HepG2 (cell line): ENCODE results near the gene BPIFB6. TPM values are rescaled to one million over a fixed set of nuclear protein-coding genes. Genes with fewer than 3 reads are reported as not detected.
A peak's percentile ranks its signal among the peaks of the same experiment; 100 is the strongest.

ENCODE experiments used
- ATAC-seq: fragments of 200-7000 bp; cut with Tn5 transposase; 3 replicates; pipeline ENCODE4 v1.9.1; 2020; ENCODE audit warnings: mild to moderate bottlenecking, moderate library complexity
- BruUV-seq: library from RNA; stranded (reverse); fragments of 400-500 nt; replicated peaks from 2 replicates; lab custom pipeline; 2021; lab: Mats Ljungman, UMichigan
- CTCF ChIA-PET: fragments of 300-600 bp; formaldehyde crosslinking; extraction: SDS; loops from one replicate; lab custom pipeline; 2021; ENCODE audit warnings: low total read pairs, inconsistent platforms, low intra/inter-chr PET ratio; lab: Yijun Ruan, JAX
- POLR2A ChIA-PET: fragments of 350-600 bp; sonication (Branson Sonifier 250); formaldehyde crosslinking; loops from one replicate; lab custom pipeline; 2020; ENCODE audit warnings: antibody characterized with exemption, inconsistent platforms; lab: Yijun Ruan, JAX
- DNase-seq: peaks from one replicate; pipeline ENCODE4 v3.0.0-alpha.2; 2015; ENCODE audit warnings: low spot score
- FAIRE-seq: peaks from 3 replicates; lab custom pipeline; 2011; peaks lifted over from hg19 to GRCh38; lab: Jason Lieb, UNC
- H2AFZ ChIP-seq: one replicate; pipeline ENCODE4 v1.6.1; 2011; ENCODE audit warnings: low read length, inconsistent platforms
- H3K27ac ChIP-seq: fragments of 300-600 bp; 3 replicates; pipeline ENCODE4 v1.8.0; 2011; ENCODE audit warnings: mixed run types, mild to moderate bottlenecking, mixed read lengths, low read length, inconsistent platforms; ENCODE audit not compliant: insufficient read depth; ENCODE audit errors: extremely low read length
- H3K27me3 ChIP-seq, 2 experiments: fragments of 200-600 bp in 1 of 2; 2 replicates in 1 of 2; 3 replicates in 1 of 2; pipeline versions ENCODE4 v1.6.0 to v1.8.0; 2011; ENCODE audit warnings: low read length in 2 of 2, mild to moderate bottlenecking in 2 of 2, moderate library complexity in 2 of 2, inconsistent platforms in 1 of 2; ENCODE audit not compliant: insufficient read depth in 2 of 2, control insufficient read depth in 1 of 2
- H3K36me3 ChIP-seq, 2 experiments: fragments of 200-600 bp in 1 of 2; replicated peaks in 1 of 2; 2 replicates in 1 of 2; 3 replicates in 1 of 2; pipeline versions ENCODE4 v1.5.1 to v1.8.0; 2011; ENCODE audit warnings: low read length in 2 of 2, inconsistent platforms in 1 of 2; ENCODE audit not compliant: insufficient read depth in 2 of 2, control insufficient read depth in 1 of 2
- H3K4me1 ChIP-seq: 2 replicates; pipeline ENCODE4 v1.5.1; 2012; ENCODE audit warnings: low read length, inconsistent platforms; ENCODE audit not compliant: insufficient read depth
- H3K4me2 ChIP-seq: 2 replicates; pipeline ENCODE4 v1.6.0; 2011; ENCODE audit warnings: low read depth, low read length, inconsistent platforms
- H3K4me3 ChIP-seq, 3 experiments: fragments of 200-600 bp in 1 of 3; sonication (generic), shearing (Covaris generic) in 1 of 3; replicated peaks in 1 of 3; 2 replicates each; pipeline ENCODE4 v1.5.1; 2011 to 2016; ENCODE audit warnings: low read length in 3 of 3, inconsistent platforms in 2 of 3, low read depth in 2 of 3, mild to moderate bottlenecking in 2 of 3, control low read depth in 1 of 3, mixed read lengths in 1 of 3; ENCODE audit not compliant: insufficient read depth in 1 of 3
- H3K79me2 ChIP-seq: one replicate; pipeline ENCODE4 v1.6.1; 2011; ENCODE audit warnings: low read length, inconsistent platforms; ENCODE audit not compliant: insufficient read depth
- H3K9ac ChIP-seq: 2 replicates; pipeline ENCODE4 v1.6.0; 2011; ENCODE audit warnings: mild to moderate bottlenecking, low read depth, low read length, inconsistent platforms; ENCODE audit not compliant: insufficient read depth
- H3K9me3 ChIP-seq: 2 replicates; pipeline ENCODE4 v1.5.1; 2012; ENCODE audit warnings: mild to moderate bottlenecking, low read length
- H4K20me1 ChIP-seq: 2 replicates; pipeline ENCODE4 v1.6.0; 2011; ENCODE audit warnings: inconsistent platforms, mild to moderate bottlenecking, low read length, moderate library complexity; ENCODE audit not compliant: insufficient read depth
- PAX8 ChIP-seq: sonication (generic); formaldehyde crosslinking; IDR thresholded peaks from 2 replicates; pipeline ENCODE4 v1.8.0; 2022; ENCODE audit warnings: mild to moderate bottlenecking, missing genetic modification reagents, borderline replicate concordance
- ZNF124 ChIP-seq: sonication (generic); formaldehyde crosslinking; IDR thresholded peaks from 2 replicates; pipeline ENCODE4 v1.4.0; 2020; ENCODE audit warnings: missing genetic modification reagents
- ZNF225 ChIP-seq: sonication (generic); formaldehyde crosslinking; IDR thresholded peaks from 2 replicates; pipeline ENCODE4 v1.4.0; 2020; ENCODE audit warnings: mild to moderate bottlenecking, missing genetic modification reagents
- ZNF678 ChIP-seq: sonication (generic); formaldehyde crosslinking; IDR thresholded peaks from 2 replicates; pipeline ENCODE4 v1.4.0; 2020; ENCODE audit warnings: mild to moderate bottlenecking, missing genetic modification reagents
- WGBS: methylation state at CpG from one replicate; pipeline ENCODE4 v1.1.6; 2017; ENCODE audit warnings: low lambda C conversion rate; 5-methylcytosine and 5-hydroxymethylcytosine counted together
- in situ Hi-C: cut with HindIII; loops from 2 replicates; pipeline ENCODE4 v1.10.0; 2017; ENCODE audit warnings: low pct_unique_long_range_greater_than_20kb; ENCODE audit not compliant: extremely low pct_ligation_motif_present
- intact Hi-C: fragments of 100-400 bp; cut with micrococcal nuclease; formaldehyde crosslinking; loops from one replicate; pipeline ENCODE4 v1.10.0; 2022; ENCODE audit not compliant: unreplicated experiment
- polyA plus RNA-seq, 8 experiments: library from polyadenylated mRNA; depleted of rRNA in 3 of 8; stranded (reverse) in 7 of 8; unstranded in 1 of 8; fragments of >200 nt; fragmentation: Illumina TruSeq in 4 of 8; extraction: Trizol in 4 of 8; gene quantifications; 2 replicates each; pipeline versions ENCODE4 v1.2.1 to v1.2.3, GENCODE V29; 2011 to 2016; ENCODE audit warnings: low read depth in 4 of 8, missing spikeins in 1 of 8, mixed read lengths in 1 of 8; ENCODE audit not compliant: insufficient read depth in 1 of 8
- total RNA-seq, 5 experiments: library from RNA; depleted of rRNA; stranded (reverse); fragments of >200 nt; fragmentation: Illumina TruSeq; extraction: Trizol; gene quantifications; 2 replicates each; pipeline ENCODE4 v1.2.3, GENCODE V29; 2016; ENCODE audit warnings: low read depth in 1 of 5
- TF ChIP-seq, protein P1 (sequence below): sonication (generic); formaldehyde crosslinking; conservative IDR thresholded peaks from 2 replicates; pipeline ENCODE4 v1.5.0; 2020; ENCODE audit warnings: missing genetic modification reagents
- TF ChIP-seq, protein P2 (sequence below): sonication (generic); formaldehyde crosslinking; IDR thresholded peaks from 2 replicates; pipeline ENCODE4 v1.9.0; 2022; ENCODE audit warnings: missing genetic modification reagents, mild to moderate bottlenecking, borderline replicate concordance

The BPIFB6 gene
- total and polyA plus RNA-seq, 2 of the 13 experiments (the other 11 are each of a cell fraction or from before 2014, with no cell fraction given), result 0.13 to 1.7 TPM

DNA sequence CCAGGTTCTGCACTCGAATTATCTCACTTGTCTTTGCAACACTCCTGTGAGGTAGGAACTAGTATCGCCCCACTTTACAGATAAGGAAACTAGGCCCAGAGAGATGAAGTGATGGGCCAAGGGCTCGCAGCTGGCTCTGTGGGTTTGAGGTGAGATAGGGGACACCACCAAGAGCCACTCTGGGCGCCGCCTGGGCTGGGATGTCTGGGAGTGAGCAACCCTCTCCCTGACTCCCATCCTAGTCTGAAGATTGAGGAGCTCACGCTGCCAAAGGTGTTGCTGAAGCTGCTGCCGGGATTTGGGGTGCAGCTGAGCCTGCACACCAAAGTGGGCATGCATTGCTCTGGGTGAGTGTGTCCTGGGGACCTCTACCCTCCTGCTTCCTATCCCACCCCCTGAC, 27.7 kb downstream of the BPIFB6 start:
- Histone ChIP-seq H4K20me1 (no peaks in the 10 kb centered on the region), H3K27ac (no peak overlapping the region), H3K27me3 (peaks cover 4 to 55% of the 10 kb centered on the region in 2 experiments; a peak in 4 of 5 replicates), H3K36me3 (no peaks in the 10 kb centered on the region), H3K4me2 (no peak overlapping the region), H3K79me2 (no peaks in the 10 kb centered on the region), H2AFZ (no peak overlapping the region), H3K4me3 (no peak overlapping the region), H3K9me3 (no peaks in the 10 kb centered on the region), H3K4me1 (no peaks in the 10 kb centered on the region), H3K9ac (no peak overlapping the region)
- DNase-seq, result no peak
- ATAC-seq, result no peak
- FAIRE-seq, result no peak
- BruUV-seq, result no TSS peak
- in situ Hi-C loops, result no loop called here
- ChIA-PET CTCF (no interaction called here), POLR2A (no interaction called here)
- WGBS, result 29% methylated on average over 7 of the region's 7 CpGs
- intact Hi-C loops, result no loop called here
- TF ChIP-seq, protein P1, sequence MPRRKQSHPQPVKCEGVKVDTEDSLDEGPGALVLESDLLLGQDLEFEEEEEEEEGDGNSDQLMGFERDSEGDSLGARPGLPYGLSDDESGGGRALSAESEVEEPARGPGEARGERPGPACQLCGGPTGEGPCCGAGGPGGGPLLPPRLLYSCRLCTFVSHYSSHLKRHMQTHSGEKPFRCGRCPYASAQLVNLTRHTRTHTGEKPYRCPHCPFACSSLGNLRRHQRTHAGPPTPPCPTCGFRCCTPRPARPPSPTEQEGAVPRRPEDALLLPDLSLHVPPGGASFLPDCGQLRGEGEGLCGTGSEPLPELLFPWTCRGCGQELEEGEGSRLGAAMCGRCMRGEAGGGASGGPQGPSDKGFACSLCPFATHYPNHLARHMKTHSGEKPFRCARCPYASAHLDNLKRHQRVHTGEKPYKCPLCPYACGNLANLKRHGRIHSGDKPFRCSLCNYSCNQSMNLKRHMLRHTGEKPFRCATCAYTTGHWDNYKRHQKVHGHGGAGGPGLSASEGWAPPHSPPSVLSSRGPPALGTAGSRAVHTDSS (CRISPR knock-in tag), result no peak
- no peak for TF ChIP-seq PAX8 (CRISPR knock-in tag)
- TF ChIP-seq, protein P2, sequence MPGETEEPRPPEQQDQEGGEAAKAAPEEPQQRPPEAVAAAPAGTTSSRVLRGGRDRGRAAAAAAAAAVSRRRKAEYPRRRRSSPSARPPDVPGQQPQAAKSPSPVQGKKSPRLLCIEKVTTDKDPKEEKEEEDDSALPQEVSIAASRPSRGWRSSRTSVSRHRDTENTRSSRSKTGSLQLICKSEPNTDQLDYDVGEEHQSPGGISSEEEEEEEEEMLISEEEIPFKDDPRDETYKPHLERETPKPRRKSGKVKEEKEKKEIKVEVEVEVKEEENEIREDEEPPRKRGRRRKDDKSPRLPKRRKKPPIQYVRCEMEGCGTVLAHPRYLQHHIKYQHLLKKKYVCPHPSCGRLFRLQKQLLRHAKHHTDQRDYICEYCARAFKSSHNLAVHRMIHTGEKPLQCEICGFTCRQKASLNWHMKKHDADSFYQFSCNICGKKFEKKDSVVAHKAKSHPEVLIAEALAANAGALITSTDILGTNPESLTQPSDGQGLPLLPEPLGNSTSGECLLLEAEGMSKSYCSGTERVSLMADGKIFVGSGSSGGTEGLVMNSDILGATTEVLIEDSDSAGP, result peak; percentile 2; the same call in 1 of the 2 replicates
- TF ChIP-seq ZNF225, result 0 out of 2 replicates have a peak, but pooled peaks have one; percentile 1
- no peak for TF ChIP-seq ZNF124 (CRISPR knock-in tag)
- TF ChIP-seq ZNF678 (CRISPR knock-in tag), result no peak
